Common myeloid progenitor, CD34-positive (primary cell): ENCODE measurements around the gene SPATA1. TPM values are rescaled to one million over a fixed set of nuclear protein-coding genes. Genes with fewer than 3 reads are reported as not detected.

Experiments
- CTCF ChIA-PET: fragments of 350-600 bp; sonication (Branson Sonifier 250); formaldehyde crosslinking; loops from one replicate; lab custom pipeline; 2021; ENCODE audit warnings: antibody characterized with exemption; lab: Charles Lee
- POLR2A ChIA-PET: fragments of 350-600 bp; sonication (Branson Sonifier 250); formaldehyde crosslinking; loops from one replicate; lab custom pipeline; 2021; ENCODE audit warnings: antibody characterized with exemption; lab: Charles Lee
- DNase-seq, 3 donors: peaks; one replicate each; pipeline versions ENCODE4 v3.0.0 to v3.0.0-alpha.2; 2013
- H3K27ac ChIP-seq, 2 experiments: 1 replicate in 1 of 2; 2 replicates in 1 of 2; pipeline ENCODE4 v1.7.0; 2013; ENCODE audit warnings: inconsistent platforms in 2 of 2, low read length in 2 of 2, mild to moderate bottlenecking in 2 of 2, low read depth in 1 of 2, moderate library complexity in 1 of 2; ENCODE audit not compliant: severe bottlenecking in 2 of 2, insufficient read depth in 1 of 2, poor library complexity in 1 of 2
- H3K27me3 ChIP-seq, 5 experiments: replicated peaks in 2 of 5; 1 replicate in 3 of 5; 2 replicates in 2 of 5; pipeline versions ENCODE4 v1.6.1 to v1.7.0; 2013; ENCODE audit warnings: low read length in 4 of 5, mild to moderate bottlenecking in 2 of 5, moderate library complexity in 2 of 5, inconsistent platforms in 1 of 5; ENCODE audit not compliant: insufficient read depth in 5 of 5, control insufficient read depth in 4 of 5
- H3K36me3 ChIP-seq, 4 experiments: 1 replicate in 2 of 4; 2 replicates in 2 of 4; pipeline versions ENCODE4 v1.6.1 to v1.7.0; 2013; ENCODE audit warnings: low read length in 3 of 4, control low read depth in 1 of 4, mild to moderate bottlenecking in 1 of 4; ENCODE audit not compliant: control insufficient read depth in 4 of 4, insufficient read depth in 4 of 4
- H3K4me1 ChIP-seq, 4 experiments: 1 replicate in 3 of 4; 2 replicates in 1 of 4; pipeline versions ENCODE4 v1.6.1 to v1.7.1; 2013; ENCODE audit warnings: low read length in 3 of 4, mild to moderate bottlenecking in 3 of 4, control low read depth in 1 of 4, inconsistent platforms in 1 of 4, moderate library complexity in 1 of 4; ENCODE audit not compliant: control insufficient read depth in 4 of 4, insufficient read depth in 4 of 4; ENCODE audit errors: control extremely low read depth in 1 of 4
- H3K4me3 ChIP-seq, 7 experiments: 1 replicate in 4 of 7; 2 replicates in 3 of 7; pipeline versions ENCODE4 v1.5.1 to v1.7.0; 2013; ENCODE audit warnings: mild to moderate bottlenecking in 7 of 7, low read length in 6 of 7, moderate library complexity in 6 of 7, inconsistent platforms in 2 of 7, low read depth in 2 of 7, control low read depth in 1 of 7; ENCODE audit not compliant: insufficient read depth in 4 of 7, control insufficient read depth in 1 of 7; ENCODE audit errors: extremely low read depth in 1 of 7
- H3K9me3 ChIP-seq, 5 experiments: 1 replicate in 4 of 5; 2 replicates in 1 of 5; pipeline versions ENCODE4 v1.6.1 to v1.7.1; 2013; ENCODE audit warnings: low read length in 4 of 5, mild to moderate bottlenecking in 2 of 5, inconsistent platforms in 1 of 5, low read depth in 1 of 5, moderate library complexity in 1 of 5; ENCODE audit not compliant: control insufficient read depth in 4 of 5, insufficient read depth in 2 of 5; ENCODE audit errors: control extremely low read depth in 1 of 5
- whole genome bisulfite sequencing: methylation state at CpG from one replicate; pipeline ENCODE4 v1.1.5; 2013; ENCODE audit not compliant: insufficient coverage; 5-methylcytosine and 5-hydroxymethylcytosine counted together
- polyA plus RNA-seq: library from polyadenylated mRNA; unstranded; fragments of 120-200 nt; gene quantifications from one replicate; pipeline ENCODE4 v1.2.1, GENCODE V29; 2013

The SPATA1 gene
- polyA plus RNA-seq, result 6.2 TPM

GRCh38 chr1:84506002-84506728 lies at the start of gene SPATA1, which contains the start of gene GNG5:
Gene SPATA1 (plus strand): TSS chr1:84506386. CDS start chr1:84516360, 9,974 bp downstream.
Gene GNG5 (minus strand): TSS chr1:84506581. CDS start chr1:84506091, 490 bp downstream.
- CTCF ChIA-PET, result interaction anchor here (0.8 to 4.1 kb wide), 8 partner anchors 13 to 359 kb away, joined by 3 to 21 read pairs (median 4); partner anchors contain the start of gene RPF1
- Histone ChIP-seq H3K4me1 (peaks cover 8 to 33% (median 23%) of the 10 kb centered on the region in 4 experiments), H3K27me3 (no peaks in the 10 kb centered on the region), H3K4me3 (peak within 1 kb of the TSS; percentile 84 to 98 (median 94)), H3K27ac (peak within 1 kb of the TSS; percentile 86 to 93), H3K36me3 (peaks cover 3 to 14% (median 4%) of the 10 kb centered on the region in 4 experiments), H3K9me3 (peaks cover 0 to 12% (median 3%) of the 10 kb centered on the region in 5 experiments)
- 0% methylated on average over 45 of the region's 60 CpGs for WGBS
- POLR2A ChIA-PET, result interaction anchor here (1.0 to 1.6 kb wide), 6 partner anchors 25 to 362 kb away, joined by 3 to 6 read pairs (median 4); partner anchors contain the start of genes CTBS and PRKACB
- peak; percentile 97 to 99 (median 99) for DNase-seq

GRCh38 chr1:84462118-84462517 lies 44.1 kb upstream of the SPATA1 start:
- Histone ChIP-seq H3K27me3 (peaks cover 0 to 9% (median 0%) of the 10 kb centered on the region in 5 experiments), H3K4me1 (no peaks in the 10 kb centered on the region), H3K4me3 (no peak overlapping the region), H3K27ac (no peak overlapping the region), H3K36me3 (no peaks in the 10 kb centered on the region), H3K9me3 (no peaks in the 10 kb centered on the region)
- POLR2A ChIA-PET, result no interaction called here
- CTCF ChIA-PET, result interaction anchor here (0.6 to 1.5 kb wide), 2 partner anchors 16 to 442 kb away, joined by 3 to 4 read pairs; no protein-coding TSS in a partner anchor
- no CpG with 5 or more reads among the region's 1 CpG for WGBS
- no peak for DNase-seq

DNA sequence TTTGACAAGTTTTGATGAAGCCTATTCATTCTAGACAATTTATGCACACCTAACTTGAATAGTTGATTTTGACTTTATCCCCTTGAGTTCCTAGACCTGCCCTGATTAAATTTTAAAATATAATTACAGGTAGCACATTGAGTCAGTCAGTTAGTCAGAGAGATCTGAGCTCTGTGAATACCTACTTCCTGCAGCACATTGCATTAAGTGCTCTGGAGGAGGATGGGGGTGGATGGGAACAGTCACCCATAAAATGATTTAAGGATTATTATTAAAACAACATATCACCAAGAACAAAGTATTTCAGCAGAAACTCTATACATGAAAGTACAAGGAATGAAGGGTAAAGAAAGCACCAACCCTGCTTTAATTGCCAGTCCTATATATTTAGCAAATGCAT lies 38.9 kb upstream of the SPATA1 start:
- Histone ChIP-seq H3K36me3 (no peaks in the 10 kb centered on the region), H3K27ac (no peak overlapping the region), H3K9me3 (no peaks in the 10 kb centered on the region), H3K4me1 (no peaks in the 10 kb centered on the region), H3K27me3 (peaks cover 0 to 26% (median 13%) of the 10 kb centered on the region in 5 experiments), H3K4me3 (no peak overlapping the region)
- no peak for DNase-seq
- POLR2A ChIA-PET, result interaction anchor here (0.5 to 0.6 kb wide), 2 partner anchors 293 to 661 kb away, joined by 3 read pairs; no protein-coding TSS in a partner anchor
- CTCF ChIA-PET, result interaction anchor here (1.4 kb wide), 1 partner anchor 25 kb away, joined by 3 read pairs; no protein-coding TSS in a partner anchor

- Histone ChIP-seq H3K36me3 (peaks cover 0 to 2% (median 0%) of the 10 kb centered on the region in 4 experiments), H3K9me3 (peaks cover 0 to 7% (median 2%) of the 10 kb centered on the region in 5 experiments), H3K4me1 (peaks cover 2 to 17% (median 14%) of the 10 kb centered on the region in 4 experiments), H3K27ac (no peak overlapping the region), H3K27me3 (peaks cover 0 to 26% (median 5%) of the 10 kb centered on the region in 5 experiments), H3K4me3 (no peak overlapping the region)
- ChIA-PET POLR2A (no interaction called here), CTCF (no interaction called here)
- no peak for DNase-seq
- no CpG with 5 or more reads among the region's 1 CpG for whole genome bisulfite sequencing
These were observed 30.0 kb upstream of the SPATA1 start for GRCh38 chr1:84476225-84476624.

GRCh38 chr1:84478876-84479868 lies 27.0 kb upstream of the SPATA1 start, which contains the start of gene RPF1:
Gene RPF1 (plus strand): TSS chr1:84479266. CDS start chr1:84479282, 16 bp downstream.
- Histone ChIP-seq H3K27ac (peak within 1 kb of the TSS; percentile 58 to 87), H3K9me3 (peaks cover 0 to 7% (median 2%) of the 10 kb centered on the region in 5 experiments), H3K36me3 (peaks cover 0 to 21% (median 12%) of the 10 kb centered on the region in 4 experiments), H3K27me3 (peaks cover 0 to 12% (median 0%) of the 10 kb centered on the region in 5 experiments), H3K4me3 (peak within 1 kb of the TSS; percentile 92 to 98 (median 95)), H3K4me1 (peaks cover 2 to 22% (median 15%) of the 10 kb centered on the region in 4 experiments)
- WGBS, result 5% methylated on average over 50 of the region's 51 CpGs
- POLR2A ChIA-PET, result interaction anchor here (1.2 kb wide), 1 partner anchor 122 kb away, joined by 3 read pairs; no protein-coding TSS in a partner anchor
- DNase-seq, result peak; percentile 81 to 90 (median 86)
- CTCF ChIA-PET, result interaction anchor here (0.7 to 2.9 kb wide), 9 partner anchors 8 to 335 kb away, joined by 3 to 21 read pairs (median 4); partner anchors contain the start of genes GNG5, PRKACB and SPATA1

DNA sequence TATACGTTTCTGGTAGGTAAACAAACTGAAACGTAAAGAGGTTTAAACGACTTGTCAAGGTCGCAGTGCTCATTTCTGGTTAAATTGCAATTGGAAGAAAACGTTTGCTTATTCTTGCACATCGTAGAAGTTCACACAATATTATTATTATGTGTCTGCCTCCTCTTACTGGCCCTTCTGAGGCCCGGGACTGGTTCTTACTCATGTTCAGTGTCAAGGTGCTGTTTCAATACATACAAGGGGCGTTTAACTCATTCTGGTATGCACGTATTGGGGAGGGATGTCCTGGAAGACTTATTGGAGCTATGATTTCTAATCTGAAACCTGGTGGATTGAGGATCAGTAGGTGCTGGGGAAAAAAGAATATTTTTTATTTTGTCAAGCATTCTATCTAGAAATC lies 26.2 kb upstream of the SPATA1 start:
- Histone ChIP-seq H3K27me3 (peaks cover 0 to 9% (median 0%) of the 10 kb centered on the region in 5 experiments), H3K36me3 (peaks cover 4 to 27% (median 18%) of the 10 kb centered on the region in 4 experiments), H3K9me3 (peaks cover 0 to 7% (median 2%) of the 10 kb centered on the region in 5 experiments), H3K27ac (peak overlapping the region in 1 of 2 experiments; percentile 87), H3K4me3 (peak overlapping the region in 6 of 7 experiments; percentile 92 to 98 (median 94)), H3K4me1 (peaks cover 2 to 22% (median 15%) of the 10 kb centered on the region in 4 experiments)
- DNase-seq, result no peak
- ChIA-PET CTCF (interaction anchor here (0.7 to 2.9 kb wide), 7 partner anchors 8 to 339 kb away, joined by 3 to 21 read pairs (median 4); partner anchors contain the start of genes GNG5 and SPATA1), POLR2A (no interaction called here)
- WGBS, result 17% methylated on average over 3 of the region's 9 CpGs
